Osteocyte (in vitro differentiated cells): ENCODE results near the gene SIPA1L3. TPM values are rescaled to one million over a fixed set of nuclear protein-coding genes. Genes with fewer than 3 reads are reported as not detected.

Source experiments
- DNase-seq: peaks from one replicate; pipeline ENCODE4 v3.0.0; 2021; ENCODE audit warnings: mixed read lengths; ENCODE audit not compliant: unreplicated experiment; ENCODE audit errors: extremely low spot score
- H3K27ac Mint-ChIP-seq: one replicate; pipeline ENCODE4 v1.8.0; 2021; ENCODE audit warnings: mild to moderate bottlenecking, mixed read lengths; ENCODE audit not compliant: unreplicated experiment
- H3K27me3 Mint-ChIP-seq: one replicate; pipeline ENCODE4 v1.8.0; 2021; ENCODE audit warnings: mixed read lengths; ENCODE audit not compliant: unreplicated experiment
- H3K36me3 Mint-ChIP-seq: one replicate; pipeline ENCODE4 v1.8.0; 2021; ENCODE audit warnings: mixed read lengths; ENCODE audit not compliant: unreplicated experiment
- H3K4me1 Mint-ChIP-seq: one replicate; pipeline ENCODE4 v1.8.0; 2021; ENCODE audit warnings: mixed read lengths; ENCODE audit not compliant: unreplicated experiment
- H3K4me3 Mint-ChIP-seq: one replicate; pipeline ENCODE4 v1.8.0; 2021; ENCODE audit warnings: mild to moderate bottlenecking, moderate library complexity, mixed read lengths; ENCODE audit not compliant: unreplicated experiment
- H3K9me3 Mint-ChIP-seq: one replicate; pipeline ENCODE4 v1.8.0; 2021; ENCODE audit warnings: mixed read lengths; ENCODE audit not compliant: unreplicated experiment
- total RNA-seq: library from RNA; stranded (reverse); gene quantifications from 2 replicates; pipeline ENCODE4 v1.2.1, GENCODE V29; 2021
- TF ChIP-seq, protein P1 (sequence below): fragments of 200-600 bp; sonication (generic); IDR thresholded peaks from 2 replicates; pipeline ENCODE4 v1.5.0; 2021; ENCODE audit warnings: antibody characterized with exemption, mild to moderate bottlenecking, moderate library complexity

The SIPA1L3 gene
- total RNA-seq, 1 donor from 2014 or later = 27.1 TPM

DNA sequence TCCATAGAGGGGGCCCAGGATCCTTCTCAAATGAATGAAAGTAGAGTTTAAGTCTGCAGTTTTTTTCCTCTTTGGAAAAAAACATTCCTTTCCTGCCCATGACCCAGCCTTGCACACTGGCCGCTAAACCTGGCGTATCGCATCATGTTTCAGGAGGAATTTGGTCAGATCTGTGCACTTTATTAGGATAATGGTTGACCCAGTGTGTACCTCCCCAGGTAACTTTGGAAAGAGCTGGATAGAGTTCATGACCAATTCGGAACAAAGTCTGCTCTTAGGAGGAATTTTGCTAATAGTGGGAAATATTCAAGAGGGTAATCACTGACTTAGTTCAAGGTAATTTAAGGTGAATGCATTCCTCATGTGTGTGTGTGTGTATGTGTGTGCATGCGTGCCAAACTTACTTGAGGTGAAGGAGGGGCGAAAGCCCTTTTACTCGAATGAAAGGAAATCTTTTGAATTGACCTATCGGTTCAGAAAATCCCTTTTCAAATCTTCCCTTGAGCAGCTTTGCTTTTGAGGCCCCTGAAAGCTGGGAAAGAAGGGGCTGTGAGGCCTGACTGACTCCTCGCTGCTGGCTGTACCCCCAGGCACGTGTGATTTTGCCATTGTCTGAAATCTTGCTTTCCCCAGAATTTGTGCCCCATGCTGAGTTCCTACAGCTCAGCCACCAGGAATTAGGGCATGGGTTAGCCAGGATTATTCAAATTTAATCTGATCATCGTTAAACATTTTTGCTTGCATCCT, 46.3 kb downstream of the SIPA1L3 start:
- Mint-ChIP-seq H3K27ac (peak overlapping the region; percentile 72), H3K4me3 (no peak overlapping the region), H3K36me3 (no peaks in the 10 kb centered on the region), H3K27me3 (no peaks in the 10 kb centered on the region), H3K4me1 (peaks cover 28% of the 10 kb centered on the region), H3K9me3 (no peaks in the 10 kb centered on the region)
- TF ChIP-seq, protein P1, sequence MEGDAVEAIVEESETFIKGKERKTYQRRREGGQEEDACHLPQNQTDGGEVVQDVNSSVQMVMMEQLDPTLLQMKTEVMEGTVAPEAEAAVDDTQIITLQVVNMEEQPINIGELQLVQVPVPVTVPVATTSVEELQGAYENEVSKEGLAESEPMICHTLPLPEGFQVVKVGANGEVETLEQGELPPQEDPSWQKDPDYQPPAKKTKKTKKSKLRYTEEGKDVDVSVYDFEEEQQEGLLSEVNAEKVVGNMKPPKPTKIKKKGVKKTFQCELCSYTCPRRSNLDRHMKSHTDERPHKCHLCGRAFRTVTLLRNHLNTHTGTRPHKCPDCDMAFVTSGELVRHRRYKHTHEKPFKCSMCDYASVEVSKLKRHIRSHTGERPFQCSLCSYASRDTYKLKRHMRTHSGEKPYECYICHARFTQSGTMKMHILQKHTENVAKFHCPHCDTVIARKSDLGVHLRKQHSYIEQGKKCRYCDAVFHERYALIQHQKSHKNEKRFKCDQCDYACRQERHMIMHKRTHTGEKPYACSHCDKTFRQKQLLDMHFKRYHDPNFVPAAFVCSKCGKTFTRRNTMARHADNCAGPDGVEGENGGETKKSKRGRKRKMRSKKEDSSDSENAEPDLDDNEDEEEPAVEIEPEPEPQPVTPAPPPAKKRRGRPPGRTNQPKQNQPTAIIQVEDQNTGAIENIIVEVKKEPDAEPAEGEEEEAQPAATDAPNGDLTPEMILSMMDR = no peak
- DNase-seq = no peak

DNA sequence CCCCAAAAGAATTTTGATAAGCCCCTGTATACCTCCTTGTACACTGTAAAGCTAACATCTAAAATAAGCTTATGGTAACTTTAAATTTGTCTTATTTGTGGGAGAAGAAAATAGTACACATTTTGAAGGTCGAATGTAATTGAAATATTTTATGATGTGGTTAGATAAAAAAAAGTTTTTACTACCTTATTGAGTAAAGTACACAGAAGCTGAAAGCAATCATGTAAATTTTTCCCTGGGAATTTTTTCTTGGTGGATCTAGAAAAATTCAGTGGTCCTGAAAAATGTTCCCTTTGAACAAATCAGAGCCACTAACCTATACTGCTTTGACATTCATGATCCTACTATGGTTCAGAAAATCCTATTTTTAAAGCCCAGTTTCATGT, 46.9 kb downstream of the SIPA1L3 start:
- TF ChIP-seq, protein P1 = no peak
- Mint-ChIP-seq H3K27me3 (no peaks in the 10 kb centered on the region), H3K27ac (peak overlapping the region; percentile 72), H3K36me3 (peaks cover 2% of the 10 kb centered on the region), H3K4me1 (peaks cover 28% of the 10 kb centered on the region), H3K9me3 (no peaks in the 10 kb centered on the region), H3K4me3 (no peak overlapping the region)
- no peak for DNase-seq

DNA sequence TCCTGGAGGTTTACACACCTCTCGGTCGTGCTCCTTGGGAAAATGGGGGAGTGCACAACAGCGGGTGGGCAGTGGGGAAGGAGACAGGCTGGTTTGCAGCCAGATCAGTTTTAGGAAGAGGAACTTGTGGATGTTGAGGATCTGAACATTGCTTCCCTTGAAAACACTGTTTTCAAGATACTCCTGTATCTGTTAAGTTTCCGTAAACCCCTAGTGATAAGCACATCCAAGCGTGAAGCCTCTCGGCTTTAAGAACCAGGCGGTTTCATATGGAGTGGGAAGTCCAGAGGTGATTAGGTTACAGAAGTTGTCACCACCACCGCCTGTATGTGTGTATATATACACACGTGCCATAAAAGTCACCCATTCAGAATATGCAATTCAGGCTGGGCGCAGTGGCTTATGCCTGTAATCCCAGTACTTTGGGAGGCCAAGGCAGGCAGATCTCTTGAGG, 47.4 kb downstream of the SIPA1L3 start:
- peak overlapping the region; percentile 72 for H3K27ac Mint-ChIP-seq
- peaks cover 2% of the 10 kb centered on the region for H3K36me3 Mint-ChIP-seq
- no peaks in the 10 kb centered on the region for H3K9me3 Mint-ChIP-seq
- DNase-seq = no peak
- H3K27me3 Mint-ChIP-seq = no peaks in the 10 kb centered on the region
- TF ChIP-seq, protein P1 = no peak
- H3K4me1 Mint-ChIP-seq = peaks cover 33% of the 10 kb centered on the region
- H3K4me3 Mint-ChIP-seq = no peak overlapping the region

DNA sequence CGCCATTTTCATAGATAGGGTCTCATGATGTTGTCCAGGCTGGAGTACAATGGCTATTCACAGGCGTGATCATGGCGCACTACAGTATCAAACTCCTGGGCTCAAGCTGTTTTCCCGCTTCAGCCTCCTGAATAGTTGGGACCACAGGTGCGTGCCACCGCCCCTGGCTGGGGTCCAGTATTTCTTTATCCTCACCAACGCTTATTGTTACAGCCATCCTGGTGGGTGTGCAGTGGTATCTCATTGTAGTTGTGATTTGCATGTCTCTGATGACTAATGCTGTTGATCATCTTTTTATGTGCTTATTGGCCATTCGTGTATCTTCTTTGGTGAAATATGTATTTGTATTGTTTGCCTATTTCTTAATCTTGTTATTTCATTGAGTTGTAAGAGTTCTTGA, 49.0 kb downstream of the SIPA1L3 start:
- Mint-ChIP-seq H3K4me1 (peaks cover 37% of the 10 kb centered on the region), H3K36me3 (peaks cover 2% of the 10 kb centered on the region), H3K4me3 (no peak overlapping the region), H3K27ac (no peak overlapping the region), H3K27me3 (no peaks in the 10 kb centered on the region), H3K9me3 (no peaks in the 10 kb centered on the region)
- TF ChIP-seq, protein P1 = no peak
- DNase-seq = no peak

DNA sequence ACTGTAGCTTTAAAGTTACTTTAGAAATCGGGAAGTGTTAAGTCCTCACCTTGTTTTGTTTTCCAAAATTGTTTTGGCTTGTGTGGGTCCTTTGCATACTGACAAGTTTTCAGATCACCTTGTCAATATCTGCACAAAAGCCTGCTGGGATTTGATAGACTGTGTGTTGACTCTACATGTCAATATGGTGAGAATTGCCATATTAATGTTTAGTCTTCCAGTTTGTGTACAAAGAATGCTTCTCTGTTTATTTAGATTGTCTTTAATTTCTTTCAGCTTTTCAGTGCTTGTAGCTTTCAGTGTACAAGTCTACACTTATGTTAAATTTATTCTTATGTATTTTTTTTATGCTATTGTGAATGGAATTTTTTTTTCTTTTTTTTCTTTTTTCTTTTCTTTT, 50.2 kb downstream of the SIPA1L3 start:
- TF ChIP-seq, protein P1 = no peak
- Mint-ChIP-seq H3K9me3 (peaks cover 7% of the 10 kb centered on the region), H3K4me1 (peaks cover 31% of the 10 kb centered on the region), H3K4me3 (no peak overlapping the region), H3K36me3 (peaks cover 8% of the 10 kb centered on the region), H3K27me3 (no peaks in the 10 kb centered on the region), H3K27ac (no peak overlapping the region)
- no peak for DNase-seq
